Tibial artery (tissue), 4 donors: Measurements from ENCODE around the gene WDR91.

ENCODE experiments used
- DNase-seq, 2 donors: peaks; one replicate each; pipeline ENCODE4 v3.0.0-alpha.2; 2019
- H3K27ac ChIP-seq, 2 donors: fragments of 200-600 bp; sonication (generic) in 1 of 2; 1 replicate in 1 of 2; 2 replicates in 1 of 2; pipeline ENCODE4 v1.5.1; 2018 to 2019; ENCODE audit warnings: mild to moderate bottlenecking in 1 of 2
- H3K27me3 ChIP-seq, 2 donors: fragments of 200-600 bp; sonication (generic) in 1 of 2; one replicate each; pipeline versions ENCODE4 v1.5.1 to v1.6.0; 2016 to 2019
- H3K36me3 ChIP-seq, 3 donors: fragments of 200-600 bp; sonication (generic) in 2 of 3; one replicate each; pipeline ENCODE4 v1.5.1; 2016 to 2019; ENCODE audit warnings: mild to moderate bottlenecking in 2 of 3
- H3K4me1 ChIP-seq, 4 donors: fragments of 200-600 bp; sonication (generic) in 2 of 4; 1 replicate in 3 of 4; 2 replicates in 1 of 4; pipeline ENCODE4 v1.5.1; 2016 to 2019
- H3K4me3 ChIP-seq, 2 donors: fragments of 200-600 bp; sonication (generic) in 1 of 2; 1 replicate in 1 of 2; 2 replicates in 1 of 2; pipeline ENCODE4 v1.5.1; 2018 to 2019; ENCODE audit warnings: mild to moderate bottlenecking in 2 of 2
- H3K9me3 ChIP-seq, 3 donors: fragments of 200-600 bp; sonication (generic) in 1 of 3; one replicate each; pipeline ENCODE4 v1.5.1; 2016 to 2019
- CTCF ChIP-seq, 2 experiments: fragments of 200-600 bp in 1 of 2; fragments of 450-650 bp in 1 of 2; IDR thresholded peaks; one replicate each; pipeline ENCODE4 v1.5.1; 2017 to 2019; ENCODE audit warnings: antibody characterized with exemption in 2 of 2, mild to moderate bottlenecking in 1 of 2, moderate library complexity in 1 of 2
- intact Hi-C: fragments of 100-400 bp; cut with DNase I; formaldehyde crosslinking; loops from one replicate; pipeline ENCODE4 v1.15.0; 2023; ENCODE audit warnings: low total_unique reads

WDR91 gene

GRCh38 chr7:135201350-135201749 is 10.0 kb downstream of the WDR91 start:
- H3K36me3 ChIP-seq, result peaks cover 60 to 84% (median 63%) of the 10 kb centered on the region in 3 donors

DNA sequence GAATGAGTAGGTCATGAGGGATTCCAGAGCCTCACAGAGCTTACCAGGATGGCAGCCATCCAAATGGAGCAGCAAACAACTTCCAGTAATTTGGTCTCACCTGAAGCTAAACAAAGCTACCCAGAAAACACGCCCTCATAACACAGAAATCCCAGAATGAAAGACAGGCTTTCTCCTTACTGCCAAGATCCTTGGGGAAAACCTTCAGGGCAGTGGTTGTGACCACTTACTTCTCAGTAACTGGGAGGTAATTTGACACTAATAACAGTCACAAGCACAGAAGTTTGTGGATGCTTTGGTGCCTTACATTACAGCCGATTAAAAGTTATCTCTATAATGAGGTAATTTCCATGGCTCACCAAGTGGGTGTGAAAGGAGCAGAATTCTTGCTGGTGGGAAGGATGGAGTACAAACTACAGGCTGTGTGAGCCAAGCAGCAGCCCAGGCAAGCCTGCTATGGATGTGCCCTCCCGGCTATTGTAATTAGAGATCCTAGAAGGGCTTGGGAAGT is 10.4 kb downstream of the WDR91 start:
- intact Hi-C loops, result no loop called here
- Histone ChIP-seq H3K27ac (no peak overlapping the region), H3K36me3 (peaks cover 64 to 86% (median 66%) of the 10 kb centered on the region in 3 donors), H3K4me1 (peaks cover 0 to 3% (median 0%) of the 10 kb centered on the region in 4 donors), H3K27me3 (no peaks in the 10 kb centered on the region), H3K4me3 (no peak overlapping the region), H3K9me3 (no peaks in the 10 kb centered on the region)
- TF ChIP-seq CTCF (IDR thresholded peaks at IDR 0.05), result no peak
- DNase-seq, result no peak

More at GRCh38 chr7:135201350-135201749, 10.0 kb downstream of the WDR91 start:
- DNase-seq, result no peak
- no peak for TF ChIP-seq CTCF (IDR thresholded peaks at IDR 0.05)
- H3K4me3 ChIP-seq, result no peak overlapping the region
- no peak overlapping the region for H3K27ac ChIP-seq
- intact Hi-C loops, result no loop called here
- H3K4me1 ChIP-seq, result peaks cover 0 to 3% (median 0%) of the 10 kb centered on the region in 4 donors
- H3K9me3 ChIP-seq, result no peaks in the 10 kb centered on the region
- H3K27me3 ChIP-seq, result no peaks in the 10 kb centered on the region

DNA sequence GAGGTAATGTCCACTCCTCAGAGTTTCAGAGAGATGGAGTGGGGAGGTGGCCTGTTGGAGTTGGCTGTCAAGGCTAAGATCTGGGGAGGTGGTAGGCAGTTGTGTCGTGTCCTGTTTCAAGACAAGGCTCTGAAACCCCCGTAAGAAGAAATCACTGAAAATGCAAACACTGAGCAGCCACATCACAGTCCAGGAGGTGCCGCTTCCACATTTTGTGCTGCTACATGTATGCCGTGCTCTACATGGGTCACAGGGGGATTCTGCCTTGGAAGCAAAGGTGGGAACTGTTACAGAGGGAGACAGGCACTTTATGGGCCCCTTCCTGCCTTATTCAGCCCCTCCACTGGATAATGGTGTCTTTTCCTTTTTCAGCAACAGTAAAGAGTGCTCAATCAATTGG is 11.9 kb downstream of the WDR91 start:
- no peak for DNase-seq
- intact Hi-C loops, result no loop called here
- peaks cover 65 to 90% (median 67%) of the 10 kb centered on the region in 3 donors for H3K36me3 ChIP-seq

DNA sequence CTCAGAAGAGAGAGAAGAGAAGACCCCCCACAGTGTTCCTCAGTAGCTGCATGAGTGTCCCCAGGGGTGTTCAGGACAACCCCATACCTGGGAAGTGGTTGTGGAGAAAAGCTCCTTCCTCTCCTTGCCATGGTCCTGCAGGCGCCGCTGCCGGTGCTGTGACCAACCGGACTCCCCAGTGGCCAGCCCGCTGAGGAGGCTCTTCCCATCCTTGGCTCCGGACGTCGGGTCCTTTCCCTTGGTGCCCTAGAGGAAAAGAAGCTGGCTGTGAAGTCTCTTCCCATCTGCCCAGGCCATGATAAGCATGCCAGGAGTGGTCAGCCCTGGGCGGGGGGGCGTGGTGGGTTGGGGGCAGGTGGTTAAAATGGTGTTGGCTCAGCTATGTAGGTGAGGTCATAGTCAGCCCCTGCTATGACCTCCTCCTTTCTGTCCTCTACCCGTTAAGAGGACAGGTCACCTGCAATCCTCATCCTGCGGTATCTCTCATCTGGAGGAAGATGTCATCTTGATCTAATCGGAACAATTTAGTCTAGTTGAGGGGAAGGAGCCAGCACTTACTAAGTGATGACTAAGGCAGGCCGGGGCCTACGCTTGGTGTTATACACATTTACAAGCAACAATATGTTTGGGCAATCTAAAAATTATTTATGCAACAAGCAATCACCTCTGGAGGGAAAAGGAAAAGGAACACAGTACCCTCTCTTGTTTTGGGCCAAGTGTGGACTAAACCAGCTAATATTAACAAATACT is 13.2 kb downstream of the WDR91 start:
- no peaks in the 10 kb centered on the region for H3K4me1 ChIP-seq
- no peak for DNase-seq
- H3K36me3 ChIP-seq, result peaks cover 64 to 91% (median 65%) of the 10 kb centered on the region in 3 donors

More for the DNA sequence above, 11.9 kb downstream of the WDR91 start:
- TF ChIP-seq CTCF (IDR thresholded peaks at IDR 0.05), result no peak
- Histone ChIP-seq H3K9me3 (no peaks in the 10 kb centered on the region), H3K27me3 (no peaks in the 10 kb centered on the region), H3K27ac (no peak overlapping the region), H3K4me3 (no peak overlapping the region), H3K4me1 (no peaks in the 10 kb centered on the region)

GRCh38 chr7:135197343-135197742 is 14.0 kb downstream of the WDR91 start:
- Histone ChIP-seq H3K9me3 (no peaks in the 10 kb centered on the region), H3K27me3 (no peaks in the 10 kb centered on the region), H3K4me1 (no peaks in the 10 kb centered on the region), H3K27ac (no peak overlapping the region), H3K4me3 (no peak overlapping the region), H3K36me3 (peaks cover 66 to 94% (median 68%) of the 10 kb centered on the region in 3 donors)
- DNase-seq, result peak in 1 of 2 donors; percentile 10
- intact Hi-C loops, result no loop called here
- TF ChIP-seq CTCF (IDR thresholded peaks at IDR 0.05), result no peak

More for the DNA sequence above, 13.2 kb downstream of the WDR91 start:
- H3K27ac ChIP-seq, result no peak overlapping the region
- no peak overlapping the region for H3K4me3 ChIP-seq
- no peak for TF ChIP-seq CTCF (IDR thresholded peaks at IDR 0.05)
- H3K27me3 ChIP-seq, result no peaks in the 10 kb centered on the region
- intact Hi-C loops, result no loop called here
- no peaks in the 10 kb centered on the region for H3K9me3 ChIP-seq
